HepG2 (cell line): ENCODE data around the gene TTC39C. TPM values are rescaled to one million over a fixed set of nuclear protein-coding genes. Genes with fewer than 3 reads are reported as not detected.

Source experiments
- ATF7-NPFF ChIP-seq: sonication (generic); formaldehyde crosslinking; IDR thresholded peaks from 2 replicates; pipeline ENCODE4 v1.8.1; 2023; ENCODE audit warnings: mild to moderate bottlenecking, low read depth, missing genetic modification reagents, moderate library complexity
- BATF2 ChIP-seq: sonication (generic); formaldehyde crosslinking; IDR thresholded peaks from 2 replicates; pipeline ENCODE4 v1.8.0; 2022; ENCODE audit warnings: mild to moderate bottlenecking, missing genetic modification reagents, moderate library complexity
- CC2D1A ChIP-seq: sonication (generic); formaldehyde crosslinking; IDR thresholded peaks from 2 replicates; pipeline ENCODE4 v1.8.1; 2023; ENCODE audit warnings: mild to moderate bottlenecking, missing genetic modification reagents
- DMTF1 ChIP-seq: sonication (generic); formaldehyde crosslinking; IDR thresholded peaks from 2 replicates; pipeline ENCODE4 v1.4.0; 2020; ENCODE audit warnings: mild to moderate bottlenecking, missing genetic modification reagents
- LRRFIP1 ChIP-seq: sonication (generic); formaldehyde crosslinking; conservative IDR thresholded peaks from 2 replicates; pipeline ENCODE4 v1.4.0; 2020; ENCODE audit warnings: missing genetic modification reagents
- MLX ChIP-seq: IDR thresholded peaks from 2 replicates; pipeline ENCODE4 v1.6.1; 2016
- POLR2AphosphoS2 ChIP-seq: IDR thresholded peaks from 2 replicates; pipeline ENCODE4 v1.6.1; 2011; ENCODE audit warnings: low read depth, low read length, improper control_type of control experiment
- SKIL ChIP-seq: sonication (generic); formaldehyde crosslinking; IDR thresholded peaks from 2 replicates; pipeline ENCODE4 v1.8.0; 2022; ENCODE audit warnings: missing genetic modification reagents, mild to moderate bottlenecking, moderate library complexity, borderline replicate concordance
- SP1 ChIP-seq, 2 experiments: fragments of 450-650 bp in 1 of 2; sonication (generic) in 1 of 2; formaldehyde crosslinking in 1 of 2; IDR thresholded peaks; 2 replicates each; pipeline versions ENCODE4 v1.4.0 to v1.6.1; 2016 to 2020; ENCODE audit warnings: missing genetic modification reagents in 1 of 2
- ZBTB10 ChIP-seq: sonication (generic); formaldehyde crosslinking; IDR thresholded peaks from 2 replicates; pipeline ENCODE4 v1.4.0; 2020; ENCODE audit warnings: missing genetic modification reagents, borderline replicate concordance
- ZC3H13 ChIP-seq: sonication (generic); formaldehyde crosslinking; IDR thresholded peaks from 2 replicates; pipeline ENCODE4 v1.8.1; 2023; ENCODE audit warnings: mild to moderate bottlenecking, missing genetic modification reagents, moderate library complexity
- ZNF207 ChIP-seq: fragments of 450-650 bp; IDR thresholded peaks from 2 replicates; pipeline ENCODE4 v1.6.1; 2016; ENCODE audit warnings: antibody characterized with exemption, borderline replicate concordance
- ZNF709 ChIP-seq: sonication (generic); formaldehyde crosslinking; IDR thresholded peaks from 2 replicates; pipeline ENCODE4 v1.5.0; 2020; ENCODE audit warnings: mild to moderate bottlenecking, missing genetic modification reagents
- ZNF75D ChIP-seq: sonication (generic); formaldehyde crosslinking; IDR thresholded peaks from 2 replicates; pipeline ENCODE4 v1.8.1; 2023; ENCODE audit warnings: missing genetic modification reagents, mild to moderate bottlenecking, borderline replicate concordance
- ZNF816 ChIP-seq: sonication (generic); formaldehyde crosslinking; IDR thresholded peaks from 2 replicates; pipeline ENCODE4 v1.8.0; 2022; ENCODE audit warnings: missing genetic modification reagents, mild to moderate bottlenecking, borderline replicate concordance
- polyA plus RNA-seq, 8 experiments: library from polyadenylated mRNA; depleted of rRNA in 3 of 8; stranded (reverse) in 7 of 8; unstranded in 1 of 8; fragments of >200 nt; fragmentation: Illumina TruSeq in 4 of 8; extraction: Trizol in 4 of 8; gene quantifications; 2 replicates each; pipeline versions ENCODE4 v1.2.1 to v1.2.3, GENCODE V29; 2011 to 2016; ENCODE audit warnings: low read depth in 4 of 8, missing spikeins in 1 of 8, mixed read lengths in 1 of 8; ENCODE audit not compliant: insufficient read depth in 1 of 8
- total RNA-seq, 5 experiments: library from RNA; depleted of rRNA; stranded (reverse); fragments of >200 nt; fragmentation: Illumina TruSeq; extraction: Trizol; gene quantifications; 2 replicates each; pipeline ENCODE4 v1.2.3, GENCODE V29; 2016; ENCODE audit warnings: low read depth in 1 of 5

Gene TTC39C
- total and polyA plus RNA-seq, 2 of the 13 experiments (the other 11 are each of a cell fraction or from before 2014, with no cell fraction given): 19.1 to 25.9 TPM

GRCh38 chr18:24014062-24014985 lies at the start of gene TTC39C (continued):
- TF ChIP-seq ZBTB10 (CRISPR knock-in tag) (no peak), ZNF709 (peak; percentile 20; the same call in 1 of the 2 replicates), ATF7-NPFF (CRISPR knock-in tag) (0 out of 2 replicates have a peak, but pooled peaks have one; percentile 29), LRRFIP1 (CRISPR knock-in tag) (no peak), CC2D1A (CRISPR knock-in tag) (no peak), SKIL (CRISPR knock-in tag) (no peak), BATF2 (CRISPR knock-in tag) (no peak), POLR2AphosphoS2 (no peak), MLX (no peak), ZNF207 (no peak), ZNF75D (no peak), ZNF816 (CRISPR knock-in tag) (no peak), ZC3H13 (CRISPR knock-in tag) (no peak), SP1 (IDR thresholded peaks at IDR 0.05) (no peak), SP1 (CRISPR knock-in tag; IDR thresholded peaks at IDR 0.05) (no peak), DMTF1 (CRISPR knock-in tag) (no peak)
